ENCODE results near the gene RNF115.
"Not testable (repeated sequence)": the region's sequence is repeated elsewhere in the genome, so short reads cannot be mapped to it uniquely, and the experiment has no call there.

Gene RNF115

GRCh38 chr1:145777357-145778145 lies 46.3 kb downstream of the RNF115 start:
- no peak for DNase-seq (ENCODE audit: low read depth, low spot score)

- DNase-seq (ENCODE audit: low read depth, low spot score) = no peak
Measured at GRCh38 chr1:145773423-145773822, 50.5 kb downstream of the RNF115 start.

DNA sequence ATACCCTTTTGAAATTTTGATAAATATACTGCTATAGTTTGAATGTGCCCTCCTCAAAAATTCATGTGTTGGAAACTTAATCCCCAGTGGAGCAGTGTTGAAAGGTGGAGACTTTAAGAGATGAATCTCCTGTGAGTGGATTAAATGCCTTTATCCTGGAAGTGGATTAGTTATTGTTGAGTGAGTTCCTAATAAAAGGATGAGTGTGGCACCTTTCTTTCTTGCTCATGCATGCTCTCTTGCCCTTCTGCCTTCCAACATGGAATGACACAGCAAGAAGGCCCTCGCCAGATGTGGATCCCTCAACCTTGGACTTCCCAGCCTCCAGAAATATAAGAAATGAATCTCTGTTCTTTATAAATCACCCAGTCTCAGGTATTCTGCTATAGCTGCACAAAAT lies 52.8 kb downstream of the RNF115 start:
- no peak for DNase-seq (ENCODE audit: low read depth, low spot score)

DNA sequence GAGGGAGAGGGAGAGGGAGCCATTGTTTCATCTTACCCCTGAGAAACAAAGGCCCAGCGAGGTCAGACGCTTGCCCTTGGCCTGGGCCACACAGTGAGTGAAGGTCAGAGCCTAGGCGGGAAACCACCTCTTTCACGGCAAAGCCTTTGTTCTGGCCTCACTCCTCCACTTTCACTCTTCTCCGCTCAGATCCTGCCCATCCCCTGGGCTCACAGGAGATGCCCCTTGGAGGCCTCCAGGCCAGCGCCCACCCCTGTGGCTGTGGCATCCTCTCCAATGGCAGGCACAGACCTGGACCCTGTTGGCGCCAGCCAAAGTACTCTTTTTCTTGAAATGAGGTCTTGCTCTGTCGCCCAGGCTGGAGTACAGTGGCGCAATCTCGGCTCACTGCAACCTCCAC lies 55.9 kb downstream of the RNF115 start:
- DNase-seq (ENCODE audit: low read depth, low spot score) = not testable (repeated sequence)

GRCh38 chr1:145766926-145767325 lies 57.0 kb downstream of the RNF115 start:
- not testable (repeated sequence) for DNase-seq (ENCODE audit: low read depth, low spot score)

- DNase-seq (ENCODE audit: low read depth, low spot score) = not testable (repeated sequence)
Measured at GRCh38 chr1:145765585-145766360, 58.1 kb downstream of the RNF115 start.

DNA sequence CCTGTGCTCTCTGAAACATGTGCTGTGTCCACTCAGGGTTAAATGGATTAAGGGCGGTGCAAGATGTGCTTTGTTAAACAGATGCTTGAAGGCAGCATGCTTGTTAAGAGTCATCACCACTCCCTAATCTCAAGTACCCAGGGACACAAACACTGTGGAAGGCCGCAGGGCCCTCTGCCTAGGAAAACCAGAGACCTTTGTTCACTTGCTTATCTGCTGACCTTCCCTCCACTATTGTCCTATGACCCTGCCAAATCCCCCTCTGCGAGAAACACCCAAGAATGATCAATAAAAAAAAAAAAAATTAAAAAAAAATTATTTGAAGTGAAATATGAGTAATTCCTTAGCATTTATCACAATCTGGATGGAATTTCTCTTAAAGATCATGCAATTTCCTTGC lies 58.8 kb downstream of the RNF115 start:
- not testable (repeated sequence) for DNase-seq (ENCODE audit: low read depth, low spot score)

DNA sequence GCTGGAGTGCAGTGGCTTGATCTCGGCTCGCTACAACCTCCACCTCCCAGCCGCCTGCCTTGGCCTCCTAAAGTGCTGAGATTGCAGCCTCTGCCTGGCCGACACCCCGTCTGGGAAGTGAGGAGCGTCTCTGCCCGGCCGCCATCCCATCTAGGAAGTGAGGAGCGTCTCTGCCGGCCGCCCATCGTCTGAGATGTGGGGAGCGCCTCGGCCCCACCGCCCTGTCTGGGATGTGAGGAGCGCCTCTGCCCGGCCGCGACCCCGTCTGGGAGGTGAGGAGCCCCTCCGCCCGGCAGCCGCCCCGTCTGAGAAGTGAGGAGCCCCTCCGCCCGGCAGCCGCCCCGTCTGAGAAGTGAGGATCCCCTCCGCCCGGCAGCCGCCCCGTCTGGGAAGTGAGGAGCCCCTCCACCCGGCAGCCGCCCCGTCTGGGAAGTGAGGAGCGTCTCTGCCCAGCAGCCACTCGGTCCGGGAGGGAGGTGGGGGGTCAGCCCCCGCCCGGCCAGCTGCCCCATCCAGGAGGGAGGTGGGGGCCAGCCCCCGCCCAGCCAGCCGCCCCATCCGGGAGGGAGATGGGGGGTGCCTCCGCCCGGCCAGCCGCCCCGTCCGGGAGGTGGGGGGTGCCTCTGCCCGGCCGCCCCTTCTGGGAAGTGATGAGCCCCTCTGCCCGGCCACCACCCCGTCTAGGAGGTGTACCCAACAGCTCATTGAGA lies 59.5 kb downstream of the RNF115 start:
- DNase-seq (ENCODE audit: low read depth, low spot score) = not testable (repeated sequence)

- not testable (repeated sequence) for DNase-seq (ENCODE audit: low read depth, low spot score)
Measured at GRCh38 chr1:145762001-145762400, 61.9 kb downstream of the RNF115 start.

DNA sequence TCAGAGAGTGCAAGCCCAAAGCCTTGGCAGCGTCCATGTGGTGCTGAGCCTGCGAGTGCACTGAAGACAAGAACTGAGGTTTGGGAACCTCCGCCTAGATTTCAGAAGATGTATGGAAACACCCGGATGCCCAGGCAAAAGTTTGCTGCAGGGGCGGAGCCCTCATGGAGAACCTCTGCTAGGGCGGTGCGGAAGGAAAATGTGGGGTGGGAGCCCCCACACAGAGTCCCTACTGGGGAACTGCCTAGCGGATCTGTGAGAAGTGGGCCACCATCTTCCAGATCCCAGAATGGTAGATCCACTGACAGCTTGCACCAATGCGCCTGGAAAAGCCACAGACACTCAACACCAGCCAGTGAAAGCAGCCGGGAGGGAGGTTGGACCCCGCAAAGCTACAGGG lies 62.4 kb downstream of the RNF115 start:
- DNase-seq (ENCODE audit: low read depth, low spot score) = not testable (repeated sequence)

GRCh38 chr1:145760395-145760949 lies 63.4 kb downstream of the RNF115 start:
- DNase-seq (ENCODE audit: low read depth, low spot score) = not testable (repeated sequence)

DNA sequence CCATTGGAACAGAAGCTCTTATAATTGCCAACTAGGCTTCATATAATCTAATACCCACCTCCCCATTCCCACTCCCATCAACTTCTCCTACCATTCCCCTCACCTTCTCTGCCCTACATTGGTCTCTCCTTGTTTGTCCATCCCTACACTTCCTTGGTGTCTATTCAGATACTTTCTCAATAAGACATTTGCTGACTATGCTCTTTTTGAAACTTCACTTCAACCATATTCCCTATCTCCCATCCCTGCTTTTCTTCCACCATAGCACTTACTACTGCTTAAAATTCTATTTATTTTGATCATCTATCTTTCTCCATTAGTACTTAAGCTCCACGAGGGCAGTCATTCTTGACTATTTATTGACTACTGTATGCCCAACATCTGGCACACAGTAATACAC lies 64.2 kb downstream of the RNF115 start:
- DNase-seq (ENCODE audit: low read depth, low spot score) = no peak

- no peak for DNase-seq (ENCODE audit: low read depth, low spot score)
Measured at GRCh38 chr1:145758575-145758974, 65.3 kb downstream of the RNF115 start.

- DNase-seq (ENCODE audit: low read depth, low spot score) = no peak
Measured at GRCh38 chr1:145758116-145758515, 65.8 kb downstream of the RNF115 start.

DNA sequence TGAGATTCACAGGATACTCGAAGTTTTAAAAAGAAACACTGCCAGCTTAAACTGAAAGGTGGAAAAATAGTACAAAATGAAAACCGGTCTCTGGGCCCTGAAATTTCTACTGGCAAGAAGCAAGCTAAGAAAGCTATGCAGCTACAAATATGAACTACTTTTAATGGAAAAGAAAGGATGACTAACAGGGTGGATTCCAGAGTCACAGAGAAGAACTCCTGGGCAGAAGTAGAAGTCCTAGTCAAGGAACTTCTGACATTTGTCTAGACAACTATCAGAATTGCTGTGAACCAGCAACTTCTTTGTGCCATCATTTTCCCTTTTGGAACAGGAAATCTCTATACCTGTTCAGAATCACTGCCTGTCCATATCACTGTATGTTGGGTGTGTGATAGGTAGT lies 66.5 kb downstream of the RNF115 start:
- no peak for DNase-seq (ENCODE audit: low read depth, low spot score)

DNA sequence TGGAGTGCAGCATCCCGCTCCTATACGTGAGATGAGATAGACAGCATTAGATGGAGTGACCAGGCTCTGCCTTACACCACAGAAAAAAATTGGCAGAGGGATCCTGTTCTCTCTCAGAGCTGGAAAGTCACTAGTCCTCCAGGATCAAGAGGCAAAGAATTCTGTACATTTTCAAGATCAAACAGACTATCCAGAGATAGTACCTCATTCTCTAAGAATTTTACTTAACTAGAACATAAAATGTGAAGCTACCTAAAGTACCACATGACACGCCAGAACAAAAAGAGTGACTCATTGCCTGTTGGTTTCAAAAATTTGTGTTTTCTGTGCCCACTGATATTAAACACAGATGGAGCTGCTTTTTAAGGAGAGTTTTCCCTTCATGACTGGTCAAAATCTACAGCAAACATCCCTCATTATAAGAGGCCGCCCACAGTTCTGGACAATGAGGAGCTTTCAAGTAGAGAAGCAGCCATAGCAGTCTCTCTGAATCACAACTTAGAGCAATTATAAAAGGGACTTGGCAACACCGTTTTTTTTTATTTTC lies 72.3 kb downstream of the RNF115 start:
- DNase-seq (ENCODE audit: low read depth, low spot score) = peak; percentile 34

- DNase-seq (ENCODE audit: low read depth, low spot score) = no peak
Measured at GRCh38 chr1:145750426-145750825, 73.5 kb downstream of the RNF115 start.

- DNase-seq (ENCODE audit: low read depth, low spot score) = no peak
Measured at GRCh38 chr1:145747398-145748247, 76.3 kb downstream of the RNF115 start.

DNA sequence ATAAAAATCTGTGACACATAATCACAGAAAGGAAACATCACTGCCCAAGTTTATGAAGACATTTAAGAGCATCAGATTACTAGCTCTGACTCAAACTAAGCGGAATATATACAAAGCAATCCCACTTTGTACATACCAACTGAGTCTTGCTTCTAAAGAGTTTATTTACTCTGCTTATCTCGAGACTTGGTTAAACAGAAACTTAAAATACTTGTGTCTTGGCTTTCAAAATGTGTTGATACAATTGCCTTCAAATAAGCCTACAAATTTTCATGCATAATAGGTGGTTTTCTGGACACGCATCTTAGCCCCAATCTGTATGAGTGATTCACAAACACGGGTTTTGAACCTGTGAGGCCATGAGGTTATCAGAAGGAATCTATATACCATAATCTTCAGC lies 83.6 kb downstream of the RNF115 start:
- no peak for DNase-seq (ENCODE audit: low read depth, low spot score)

DNA sequence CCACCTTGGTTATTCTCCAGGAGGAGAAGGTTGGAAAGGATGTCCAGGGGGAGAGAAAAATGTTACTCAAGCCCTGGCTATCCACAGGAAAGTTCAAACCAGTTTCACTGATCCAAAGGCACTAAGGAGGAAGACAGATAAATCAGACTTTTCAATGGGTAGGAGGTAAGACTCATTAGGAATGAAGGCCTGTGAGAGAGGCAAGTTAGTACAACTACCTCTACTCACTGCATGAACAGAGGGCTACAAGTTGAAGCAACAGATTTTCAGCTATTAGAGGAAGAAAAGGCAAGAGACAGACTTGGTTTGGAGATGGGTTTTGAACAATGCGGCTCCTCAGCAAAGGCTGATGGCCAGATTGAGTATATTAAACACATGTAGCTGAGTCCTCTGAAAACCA lies 87.7 kb downstream of the RNF115 start:
- DNase-seq (ENCODE audit: low read depth, low spot score) = no peak

DNA sequence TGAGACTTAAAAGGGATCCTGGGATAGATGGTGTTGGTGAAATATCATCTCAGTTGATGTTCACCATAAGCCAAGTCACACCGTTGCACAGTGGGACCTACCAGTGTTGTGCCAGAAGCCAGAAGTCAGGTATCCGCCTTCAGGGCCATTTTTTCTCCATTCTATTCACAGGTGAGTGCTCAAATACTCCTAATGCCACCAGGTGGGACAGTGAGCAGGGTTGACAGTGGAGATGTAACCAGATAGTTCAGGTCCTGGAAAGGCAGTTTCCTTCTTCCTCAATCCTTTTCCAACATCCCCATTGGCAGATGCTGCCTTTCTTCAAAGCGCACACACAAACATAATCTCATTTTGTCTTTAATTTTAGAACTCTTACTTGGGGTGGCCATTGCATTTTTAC lies 93.0 kb downstream of the RNF115 start:
- DNase-seq (ENCODE audit: low read depth, low spot score) = no peak

Data from brain pericyte (primary cell).